T-helper 17 cell (primary cell): ENCODE results near the gene CC2D1A. TPM values are rescaled to one million over a fixed set of nuclear protein-coding genes. Genes with fewer than 3 reads are reported as not detected.

Experiments
- ATAC-seq: fragments of 150-1000 bp; cut with Tn5 transposase; 2 replicates; pipeline ENCODE4 v1.10.0; 2021; ENCODE audit warnings: mild to moderate bottlenecking, moderate library complexity
- DNase-seq, 3 donors: peaks; one replicate each; pipeline versions ENCODE4 v3.0.0 to v3.0.0-alpha.2; 2020 to 2021
- H3K9me3 ChIP-seq: one replicate; pipeline ENCODE4 v1.7.0; 2013; ENCODE audit warnings: low read length, mild to moderate bottlenecking; ENCODE audit not compliant: control insufficient read depth, poor library complexity, severe bottlenecking
- H3K27ac Mint-ChIP-seq: one replicate; pipeline ENCODE4 v1.8.0; 2022; ENCODE audit warnings: mild to moderate bottlenecking, moderate library complexity, mixed read lengths
- H3K27me3 Mint-ChIP-seq: one replicate; pipeline ENCODE4 v1.8.0; 2022; ENCODE audit warnings: mixed read lengths
- H3K36me3 Mint-ChIP-seq: one replicate; pipeline ENCODE4 v1.8.0; 2022; ENCODE audit warnings: low read depth, mixed read lengths
- H3K4me1 Mint-ChIP-seq: one replicate; pipeline ENCODE4 v1.8.0; 2022; ENCODE audit warnings: mild to moderate bottlenecking, mixed read lengths
- H3K4me3 Mint-ChIP-seq: one replicate; pipeline ENCODE4 v1.8.0; 2022; ENCODE audit warnings: mild to moderate bottlenecking, moderate library complexity, mixed read lengths
- total RNA-seq, 4 donors: library from RNA in 2 of 4; stranded (reverse) in 2 of 4; gene quantifications; one replicate each; pipeline ENCODE4 v1.2.3 and lab custom pipeline; 2022 to 2026

The CC2D1A gene
- total RNA-seq, 2 donors from 2014 or later, result 22.5 to 24.4 TPM

- Mint-ChIP-seq H3K27me3 (no peaks in the 10 kb centered on the region), H3K4me1 (peaks cover 4% of the 10 kb centered on the region), H3K36me3 (no peaks in the 10 kb centered on the region), H3K27ac (no peak overlapping the region), H3K4me3 (no peak overlapping the region)
- no peaks in the 10 kb centered on the region for H3K9me3 ChIP-seq
- ATAC-seq (no peak), DNase-seq (no peak)
Observed at GRCh38 chr19:13959141-13959961, 53.4 kb downstream of the CC2D1A start.

GRCh38 chr19:13959962-13960862 lies 54.2 kb downstream of the CC2D1A start:
- Mint-ChIP-seq H3K4me1 (peaks cover 2% of the 10 kb centered on the region), H3K27ac (peak overlapping the region; percentile 4), H3K36me3 (no peaks in the 10 kb centered on the region), H3K27me3 (no peaks in the 10 kb centered on the region), H3K4me3 (no peak overlapping the region)
- no peaks in the 10 kb centered on the region for H3K9me3 ChIP-seq
- ATAC-seq, result peak; percentile 49
- DNase-seq, result no peak

DNA sequence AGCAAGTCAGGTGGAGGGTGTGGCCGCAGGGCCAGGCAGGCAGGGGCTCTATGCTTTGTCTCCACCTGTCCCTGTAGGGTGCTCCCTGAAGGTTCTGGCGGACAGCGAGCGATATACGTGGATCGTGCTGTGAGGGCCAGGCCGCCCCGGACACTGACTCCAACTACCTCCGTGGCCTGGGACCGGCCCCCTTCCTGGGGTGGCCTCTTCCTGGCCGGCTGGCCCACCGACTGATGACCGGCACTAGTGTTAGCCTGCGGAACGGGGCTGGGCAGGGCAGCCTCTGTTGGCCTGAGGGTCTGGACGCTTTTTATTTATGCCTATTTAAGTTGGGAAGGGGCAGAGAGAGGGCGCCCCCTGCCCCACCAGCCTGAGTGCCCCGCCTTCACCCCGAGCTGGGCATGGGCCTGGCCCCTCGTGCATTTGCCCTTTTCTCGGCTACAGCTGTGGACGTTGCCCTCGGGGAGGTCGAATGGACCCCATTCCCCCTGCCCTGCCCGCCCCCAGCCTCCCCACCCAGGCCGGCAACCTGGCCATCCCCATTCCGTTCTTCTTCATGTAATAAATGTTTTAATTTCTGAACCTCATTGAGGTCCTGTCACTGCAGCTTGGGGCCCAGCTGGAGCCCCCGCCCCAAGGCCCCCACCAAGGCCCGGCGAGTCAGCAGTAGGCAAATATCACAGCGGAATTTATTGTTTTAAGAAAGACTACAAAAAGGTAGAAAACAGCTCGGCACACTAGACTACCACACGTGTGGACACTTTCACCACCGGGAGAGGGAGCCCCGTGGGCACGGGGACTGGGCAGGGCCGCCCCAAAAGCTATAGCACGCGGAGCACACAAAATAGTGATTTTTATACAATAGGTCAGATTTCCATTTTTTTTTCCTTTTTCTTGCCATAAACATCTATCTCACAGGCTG lies 55.1 kb downstream of the CC2D1A start:
- Mint-ChIP-seq H3K27me3 (no peaks in the 10 kb centered on the region), H3K4me1 (peaks cover 2% of the 10 kb centered on the region), H3K36me3 (no peaks in the 10 kb centered on the region), H3K27ac (peak overlapping the region; percentile 4), H3K4me3 (peak overlapping the region; percentile 49)
- H3K9me3 ChIP-seq, result no peaks in the 10 kb centered on the region
- DNase-seq (no peak), ATAC-seq (no peak)

DNA sequence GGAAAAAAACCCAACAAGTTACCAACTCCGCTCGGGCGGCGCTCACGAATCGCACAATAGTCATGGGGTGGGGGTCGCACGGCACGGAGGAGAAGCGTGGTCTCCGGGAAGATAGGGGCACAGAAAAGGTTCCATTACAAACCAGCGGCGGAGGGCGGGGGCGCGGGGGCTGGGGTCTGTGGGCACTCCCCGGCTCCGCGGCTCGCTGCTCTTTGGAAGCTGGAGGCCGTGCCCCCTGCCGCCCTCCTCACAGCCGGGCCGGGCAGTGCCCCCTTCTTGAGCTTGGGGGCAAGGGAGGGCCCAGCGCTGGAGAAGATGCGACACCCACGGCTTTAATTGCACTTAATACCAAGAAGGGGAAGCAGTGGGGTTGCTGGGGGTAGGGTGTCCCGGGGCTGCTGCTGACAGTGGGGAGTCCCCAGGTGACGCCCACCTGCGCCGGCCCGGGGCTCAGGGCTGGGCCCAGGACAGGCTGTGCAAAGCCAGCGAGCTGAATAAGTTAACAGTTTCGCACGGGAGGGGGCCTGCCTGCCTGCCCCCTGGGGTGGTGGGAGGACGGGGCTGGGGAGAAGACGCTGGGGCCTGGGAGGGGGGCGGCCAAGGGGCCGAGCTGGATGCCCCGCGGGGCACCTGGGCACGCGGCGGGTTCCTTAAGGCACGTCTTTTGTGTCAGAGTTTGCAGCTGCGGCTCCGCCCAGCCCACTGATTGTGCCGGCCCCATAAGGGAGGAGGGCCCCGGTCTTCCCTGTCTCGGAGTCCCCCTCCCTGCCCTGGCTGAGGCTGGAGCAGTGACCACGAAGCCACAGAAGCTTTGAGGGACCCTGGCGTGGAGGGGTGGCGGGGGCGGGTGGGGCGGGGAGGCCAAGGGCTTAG lies 56.1 kb downstream of the CC2D1A start:
- Mint-ChIP-seq H3K36me3 (no peaks in the 10 kb centered on the region), H3K4me1 (no peaks in the 10 kb centered on the region), H3K4me3 (peak overlapping the region; percentile 49), H3K27me3 (no peaks in the 10 kb centered on the region), H3K27ac (no peak overlapping the region)
- no peaks in the 10 kb centered on the region for H3K9me3 ChIP-seq
- no peak for ATAC-seq
- DNase-seq, result no peak

DNA sequence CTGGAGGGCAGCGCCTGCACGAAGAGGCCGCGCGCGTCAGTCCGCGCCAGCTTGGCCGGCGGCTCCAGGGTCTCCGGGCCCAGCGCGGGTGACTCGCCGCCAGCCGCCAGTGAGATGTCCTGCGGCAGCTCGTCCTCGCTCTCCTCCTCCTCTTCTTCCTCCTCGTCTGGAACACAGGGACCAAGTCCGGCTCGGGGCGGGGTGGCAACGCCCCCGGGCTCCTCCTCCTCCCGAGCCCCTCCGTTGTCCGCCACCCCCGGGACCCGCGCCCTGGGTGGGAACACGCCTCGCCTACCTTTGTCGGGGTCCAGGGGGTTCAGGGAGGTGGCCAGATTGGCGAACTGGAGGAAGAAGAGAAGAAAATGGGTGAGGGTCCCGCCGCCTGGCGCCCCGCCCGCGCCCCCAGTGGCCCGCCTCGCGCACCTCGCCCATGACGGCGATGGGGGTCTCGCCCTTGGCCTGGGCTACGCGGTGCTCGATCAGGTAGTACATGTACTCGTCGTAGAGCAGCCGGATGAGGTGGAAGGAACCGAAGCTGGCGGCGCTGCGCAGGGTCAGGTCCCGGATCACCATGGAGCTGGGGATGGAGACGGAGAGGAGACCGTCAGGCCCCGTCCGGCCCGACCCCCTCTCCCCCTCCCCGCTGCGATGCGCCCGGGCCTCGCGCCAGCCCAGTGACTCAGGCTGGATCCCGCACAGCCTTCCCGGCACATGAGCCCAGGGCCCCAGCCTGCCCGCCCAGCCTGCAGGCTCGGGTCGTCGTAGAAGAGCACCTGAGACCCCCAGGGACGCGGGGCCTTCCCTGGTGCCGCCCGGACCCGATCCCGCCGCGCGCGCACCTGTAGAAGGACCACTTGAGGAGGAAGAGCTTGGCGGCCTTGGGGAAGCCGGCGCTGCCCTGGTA lies 57.0 kb downstream of the CC2D1A start:
- no peaks in the 10 kb centered on the region for H3K9me3 ChIP-seq
- H3K36me3 Mint-ChIP-seq, result no peaks in the 10 kb centered on the region
- ATAC-seq (no peak), DNase-seq (no peak)
- no peaks in the 10 kb centered on the region for H3K27me3 Mint-ChIP-seq
- no peak overlapping the region for H3K4me3 Mint-ChIP-seq
- H3K27ac Mint-ChIP-seq, result no peak overlapping the region
- H3K4me1 Mint-ChIP-seq, result no peaks in the 10 kb centered on the region

GRCh38 chr19:13963603-13964105 lies 57.7 kb downstream of the CC2D1A start:
- ATAC-seq (no peak), DNase-seq (no peak)
- Mint-ChIP-seq H3K27me3 (no peaks in the 10 kb centered on the region), H3K4me1 (no peaks in the 10 kb centered on the region), H3K4me3 (no peak overlapping the region), H3K27ac (no peak overlapping the region), H3K36me3 (no peaks in the 10 kb centered on the region)
- no peaks in the 10 kb centered on the region for H3K9me3 ChIP-seq

- H3K27me3 Mint-ChIP-seq, result no peaks in the 10 kb centered on the region
- peaks cover 2% of the 10 kb centered on the region for H3K4me1 Mint-ChIP-seq
- H3K4me3 Mint-ChIP-seq, result no peak overlapping the region
- peaks cover 4% of the 10 kb centered on the region for H3K36me3 Mint-ChIP-seq
- DNase-seq, result no peak
- H3K27ac Mint-ChIP-seq, result no peak overlapping the region
- H3K9me3 ChIP-seq, result no peaks in the 10 kb centered on the region
- no peak for ATAC-seq
Observed at GRCh38 chr19:13964776-13965175, 58.8 kb downstream of the CC2D1A start.

GRCh38 chr19:13965377-13965896 lies 59.4 kb downstream of the CC2D1A start:
- peaks cover 4% of the 10 kb centered on the region for H3K36me3 Mint-ChIP-seq
- DNase-seq (no peak), ATAC-seq (no peak)
- H3K27me3 Mint-ChIP-seq, result no peaks in the 10 kb centered on the region
- H3K4me1 Mint-ChIP-seq, result peaks cover 2% of the 10 kb centered on the region
- no peak overlapping the region for H3K4me3 Mint-ChIP-seq
- H3K27ac Mint-ChIP-seq, result no peak overlapping the region
- H3K9me3 ChIP-seq, result no peaks in the 10 kb centered on the region

DNA sequence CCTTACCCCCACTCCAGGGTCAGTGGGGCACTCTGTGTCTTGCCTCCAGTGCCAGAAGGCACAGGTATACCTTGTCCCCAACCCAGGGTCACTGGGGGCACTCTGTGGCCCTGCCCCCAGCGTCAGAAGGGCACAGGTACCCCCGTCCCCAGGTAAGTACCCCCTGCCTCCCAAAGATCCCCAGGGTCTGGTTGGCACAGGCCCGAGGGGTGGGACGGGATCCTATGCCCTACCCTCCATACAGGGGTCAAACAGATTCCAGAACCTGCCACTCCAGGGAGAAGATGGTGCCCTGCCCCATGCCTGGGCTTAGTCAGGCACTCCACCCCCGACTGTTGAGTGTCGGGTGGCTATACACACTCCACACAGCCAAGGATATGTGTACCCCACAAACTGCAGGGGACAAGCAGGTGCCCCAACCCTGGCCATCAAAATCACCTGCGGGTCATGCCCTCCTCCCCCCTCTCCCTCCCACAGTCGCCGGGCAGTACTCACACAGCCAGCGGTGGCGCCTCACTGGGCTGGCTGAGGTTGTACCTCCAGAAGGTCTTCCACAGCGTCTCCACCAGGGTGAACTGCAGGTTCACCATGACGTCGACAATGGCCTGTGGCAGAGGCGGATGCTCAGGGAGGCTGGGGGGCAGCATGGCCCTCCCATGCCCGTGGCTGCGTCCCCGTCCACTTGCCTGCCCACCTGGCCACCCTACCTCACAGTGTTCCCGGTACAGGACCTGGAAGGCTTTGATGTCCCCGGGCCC lies 60.1 kb downstream of the CC2D1A start:
- Mint-ChIP-seq H3K36me3 (peaks cover 4% of the 10 kb centered on the region), H3K4me1 (peaks cover 2% of the 10 kb centered on the region), H3K27me3 (no peaks in the 10 kb centered on the region), H3K27ac (no peak overlapping the region), H3K4me3 (no peak overlapping the region)
- H3K9me3 ChIP-seq, result no peaks in the 10 kb centered on the region
- no peak for DNase-seq
- ATAC-seq, result no peak

GRCh38 chr19:13966684-13967128 lies 60.7 kb downstream of the CC2D1A start:
- Mint-ChIP-seq H3K4me1 (peaks cover 2% of the 10 kb centered on the region), H3K4me3 (no peak overlapping the region), H3K36me3 (peaks cover 4% of the 10 kb centered on the region), H3K27me3 (no peaks in the 10 kb centered on the region), H3K27ac (no peak overlapping the region)
- ATAC-seq (no peak), DNase-seq (no peak)
- no peaks in the 10 kb centered on the region for H3K9me3 ChIP-seq
